ENCODE measurements around the gene FAM219A. TPM values are rescaled to one million over a fixed set of nuclear protein-coding genes. Genes with fewer than 3 reads are reported as not detected.

Gene FAM219A
- total and polyA plus RNA-seq, 8 donors: 4.5 to 9.8 (median 8.2) TPM

GRCh38 chr9:34398875-34399274, 59.5 kb downstream of the FAM219A start:
- no peaks in the 10 kb centered on the region for H3K9me3 ChIP-seq
- no peak overlapping the region for H3K4me3 ChIP-seq
- H3K36me3 ChIP-seq: peaks cover 0 to 23% (median 0%) of the 10 kb centered on the region in 3 donors
- no peak for TF ChIP-seq CTCF (IDR thresholded peaks at IDR 0.05)
- FAIRE-seq (no peak), DNase-seq (no peak), ATAC-seq (no peak)
- no peaks in the 10 kb centered on the region for H3K27me3 ChIP-seq
- no peaks in the 10 kb centered on the region for H3K4me1 ChIP-seq
- 86 to 89% methylated on average over 1 of the region's 1 CpG for WGBS, 2 donors
- H3K27ac ChIP-seq: no peak overlapping the region
- intact Hi-C loops (cut with DNase I): no loop called here

- H3K36me3 ChIP-seq: peaks cover 0 to 14% (median 0%) of the 10 kb centered on the region in 3 donors
- intact Hi-C loops (cut with DNase I): no loop called here
- 76 to 81% methylated on average over 7 of the region's 7 CpGs for WGBS, 2 donors
- H3K4me3 ChIP-seq: no peak overlapping the region
- FAIRE-seq (no peak), ATAC-seq (no peak), DNase-seq (no peak)
- H3K9me3 ChIP-seq: no peaks in the 10 kb centered on the region
- no peaks in the 10 kb centered on the region for H3K4me1 ChIP-seq
- no peak overlapping the region for H3K27ac ChIP-seq
- TF ChIP-seq CTCF (IDR thresholded peaks at IDR 0.05): no peak
- H3K27me3 ChIP-seq: no peaks in the 10 kb centered on the region
These were observed 61.8 kb downstream of the FAM219A start for GRCh38 chr9:34396276-34397214.

- intact Hi-C loops (cut with DNase I): no loop called here
- Histone ChIP-seq H3K36me3 (no peaks in the 10 kb centered on the region), H3K4me1 (no peaks in the 10 kb centered on the region), H3K4me3 (no peak overlapping the region), H3K9me3 (no peaks in the 10 kb centered on the region), H3K27me3 (no peaks in the 10 kb centered on the region), H3K27ac (no peak overlapping the region)
- no peak for DNase-seq
- FAIRE-seq: no peak
- no peak for ATAC-seq
- 21 to 40% methylated on average over 1 of the region's 1 CpG for WGBS, 2 donors
- TF ChIP-seq CTCF (IDR thresholded peaks at IDR 0.05): no peak
These were observed 65.9 kb downstream of the FAM219A start for GRCh38 chr9:34392511-34392910.

GRCh38 chr9:34387239-34387638, 71.1 kb downstream of the FAM219A start:
- Histone ChIP-seq H3K4me3 (no peak overlapping the region), H3K36me3 (no peaks in the 10 kb centered on the region), H3K27ac (no peak overlapping the region), H3K9me3 (no peaks in the 10 kb centered on the region), H3K4me1 (no peaks in the 10 kb centered on the region), H3K27me3 (no peaks in the 10 kb centered on the region)
- intact Hi-C loops (cut with DNase I): no loop called here
- no peak for ATAC-seq
- DNase-seq: no peak
- 86 to 87% methylated on average over 4 of the region's 4 CpGs for WGBS, 2 donors
- no peak for FAIRE-seq
- no peak for TF ChIP-seq CTCF (IDR thresholded peaks at IDR 0.05)

GRCh38 chr9:34386656-34387055, 71.7 kb downstream of the FAM219A start:
- no peak for TF ChIP-seq CTCF (IDR thresholded peaks at IDR 0.05)
- intact Hi-C loops (cut with DNase I): no loop called here
- WGBS, 2 donors: 89 to 90% methylated on average over 3 of the region's 3 CpGs
- ATAC-seq (no peak), DNase-seq (no peak), FAIRE-seq (no peak)
- Histone ChIP-seq H3K4me1 (no peaks in the 10 kb centered on the region), H3K27me3 (no peaks in the 10 kb centered on the region), H3K36me3 (no peaks in the 10 kb centered on the region), H3K27ac (no peak overlapping the region), H3K4me3 (no peak overlapping the region), H3K9me3 (no peaks in the 10 kb centered on the region)

Data from pancreas (tissue), 10 donors.